IMR-90 (cell line): ENCODE measurements around the gene CYBRD1. TPM values are rescaled to one million over a fixed set of nuclear protein-coding genes. Genes with fewer than 3 reads are reported as not detected.
A peak's percentile ranks its signal among the peaks of the same experiment; 100 is the strongest.

Experiments
- ATAC-seq: fragments of 200-7000 bp; cut with Tn5 transposase; 2 replicates; pipeline ENCODE4 v1.9.1; 2020; ENCODE audit warnings: low read depth, mild to moderate bottlenecking, moderate library complexity
- BruUV-seq: library from RNA; stranded (reverse); fragments of 400-500 nt; replicated peaks from 2 replicates; lab custom pipeline; 2021; lab: Mats Ljungman, UMichigan
- CTCF ChIA-PET: fragments of 300-600 bp; formaldehyde crosslinking; extraction: SDS; loops from one replicate; lab custom pipeline; 2021; ENCODE audit warnings: antibody characterized with exemption; lab: Yijun Ruan, JAX
- POLR2A ChIA-PET: fragments of 300-600 bp; sonication (Branson Sonifier 250); formaldehyde crosslinking; loops from one replicate; lab custom pipeline; 2022; ENCODE audit warnings: antibody characterized with exemption; ENCODE audit not compliant: unreplicated experiment; lab: Charles Lee
- DNase-seq: peaks from one replicate; pipeline ENCODE4 v3.0.0; 2013
- H2AFZ ChIP-seq: replicated peaks from 2 replicates; pipeline ENCODE3; 2013; ENCODE audit warnings: low read length, mild to moderate bottlenecking; ENCODE audit not compliant: poor library complexity
- H2AK5ac ChIP-seq: 2 replicates; pipeline ENCODE4 v1.6.1; 2013; ENCODE audit warnings: low read depth, low read length, inconsistent platforms
- H2AK9ac ChIP-seq: replicated peaks from 2 replicates; pipeline ENCODE3; 2013; ENCODE audit warnings: mild to moderate bottlenecking, low read depth, low read length, moderate library complexity; ENCODE audit not compliant: poor library complexity
- H2BK120ac ChIP-seq: 2 replicates; pipeline ENCODE4 v1.6.1; 2013; ENCODE audit warnings: low read depth, low read length, inconsistent platforms
- H2BK15ac ChIP-seq: 3 replicates; pipeline ENCODE4 v1.6.1; 2013; ENCODE audit warnings: low read depth, low read length, inconsistent platforms
- H2BK20ac ChIP-seq: 2 replicates; pipeline ENCODE4 v1.6.1; 2013; ENCODE audit warnings: low read depth, mild to moderate bottlenecking, inconsistent platforms, low read length, moderate library complexity
- H2BK5ac ChIP-seq: 2 replicates; pipeline ENCODE4 v1.6.1; 2013; ENCODE audit warnings: mild to moderate bottlenecking, low read depth, low read length, inconsistent platforms; ENCODE audit not compliant: poor library complexity, severe bottlenecking
- H3K14ac ChIP-seq: replicated peaks from 2 replicates; pipeline ENCODE4 v1.6.1; 2013; ENCODE audit warnings: low read depth, low read length, inconsistent platforms
- H3K18ac ChIP-seq: 2 replicates; pipeline ENCODE4 v1.6.1; 2013; ENCODE audit warnings: low read depth, low read length, control low read depth
- H3K23ac ChIP-seq: 2 replicates; pipeline ENCODE4 v1.6.1; 2013; ENCODE audit warnings: low read depth, low read length, inconsistent platforms
- H3K27ac ChIP-seq: 2 replicates; pipeline ENCODE4 v1.5.1; 2013; ENCODE audit warnings: mild to moderate bottlenecking, control low read depth, low read length; ENCODE audit not compliant: insufficient read depth
- H3K27me3 ChIP-seq: 2 replicates; pipeline ENCODE4 v1.6.1; 2013; ENCODE audit warnings: low read length; ENCODE audit not compliant: control insufficient read depth, insufficient read depth
- H3K36me3 ChIP-seq: 2 replicates; pipeline ENCODE4 v1.6.1; 2013; ENCODE audit warnings: low read length, mixed read lengths; ENCODE audit not compliant: control insufficient read depth, insufficient read depth
- H3K4ac ChIP-seq: 2 replicates; pipeline ENCODE4 v1.6.1; 2013; ENCODE audit warnings: low read depth, low read length, inconsistent platforms
- H3K4me1 ChIP-seq: 2 replicates; pipeline ENCODE4 v1.6.1; 2013; ENCODE audit warnings: low read length, mixed read lengths; ENCODE audit not compliant: control insufficient read depth, insufficient read depth
- H3K4me2 ChIP-seq: 2 replicates; pipeline ENCODE4 v1.6.1; 2013; ENCODE audit warnings: low read depth, mild to moderate bottlenecking, control low read depth, low read length, moderate library complexity
- H3K4me3 ChIP-seq: 2 replicates; pipeline ENCODE4 v1.5.1; 2013; ENCODE audit warnings: low read depth, mild to moderate bottlenecking, control low read depth, low read length, moderate library complexity; ENCODE audit not compliant: insufficient read depth
- H3K56ac ChIP-seq: 2 replicates; pipeline ENCODE4 v1.6.1; 2013; ENCODE audit warnings: low read length, inconsistent platforms; ENCODE audit not compliant: insufficient read depth; ENCODE audit errors: extremely low read depth
- H3K79me1 ChIP-seq, 2 experiments: 2 replicates each; pipeline ENCODE4 v1.6.1; 2013; ENCODE audit warnings: low read length in 2 of 2, inconsistent platforms in 1 of 2, low read depth in 1 of 2
- H3K9ac ChIP-seq: 2 replicates; pipeline ENCODE4 v1.6.1; 2013; ENCODE audit warnings: low read depth, low read length, control low read depth
- H3K9me1 ChIP-seq: 2 replicates; pipeline ENCODE4 v1.6.1; 2013; ENCODE audit warnings: low read length, inconsistent platforms; ENCODE audit not compliant: insufficient read depth
- H3K9me3 ChIP-seq: 2 replicates; pipeline ENCODE4 v1.6.1; 2013; ENCODE audit warnings: low read length; ENCODE audit not compliant: control insufficient read depth, insufficient read depth
- H4K20me1 ChIP-seq: 2 replicates; pipeline ENCODE4 v1.6.1; 2013; ENCODE audit warnings: low read length, inconsistent platforms; ENCODE audit not compliant: insufficient read depth
- H4K5ac ChIP-seq: 2 replicates; pipeline ENCODE4 v1.6.1; 2013; ENCODE audit warnings: mild to moderate bottlenecking, low read depth, low read length, control low read depth
- H4K8ac ChIP-seq, 2 experiments: 2 replicates each; pipeline ENCODE4 v1.6.1; 2013; ENCODE audit warnings: low read depth in 2 of 2, low read length in 2 of 2, control low read depth in 1 of 2, inconsistent platforms in 1 of 2
- H4K91ac ChIP-seq: 2 replicates; pipeline ENCODE4 v1.6.1; 2013; ENCODE audit warnings: low read depth, low read length, inconsistent platforms; ENCODE audit not compliant: insufficient read depth
- BHLHE40 ChIP-seq: fragments of 150-350 bp; IDR thresholded peaks from 2 replicates; pipeline ENCODE4 v1.6.1; 2016; ENCODE audit warnings: mild to moderate bottlenecking, low read depth, low read length
- CHD1 ChIP-seq: IDR thresholded peaks from 2 replicates; pipeline ENCODE4 v1.6.1; 2012; ENCODE audit warnings: low read depth, low read length, improper control_type of control experiment
- CTCF ChIP-seq: conservative IDR thresholded peaks from 2 replicates; pipeline ENCODE4 v1.5.1; 2012; ENCODE audit warnings: mild to moderate bottlenecking, low read depth, low read length, improper control_type of control experiment
- ELK1 ChIP-seq: fragments of 150-350 bp; IDR thresholded peaks from 2 replicates; pipeline ENCODE4 v1.6.1; 2016; ENCODE audit warnings: low read depth, mild to moderate bottlenecking, low read length, moderate library complexity, borderline replicate concordance
- MAFK ChIP-seq: IDR thresholded peaks from 2 replicates; pipeline ENCODE4 v1.6.1; 2012; ENCODE audit warnings: low read depth, low read length, improper control_type of control experiment
- MXI1 ChIP-seq: IDR thresholded peaks from 2 replicates; pipeline ENCODE4 v1.6.1; 2012; ENCODE audit warnings: low read depth, mild to moderate bottlenecking, low read length, moderate library complexity, borderline replicate concordance
- USF2 ChIP-seq: fragments of 150-350 bp; IDR thresholded peaks from 2 replicates; pipeline ENCODE4 v1.6.1; 2017; ENCODE audit warnings: mild to moderate bottlenecking, antibody characterized with exemption, low read length, low read depth
- WGBS, 2 experiments: methylation state at CpG; one replicate each; pipeline versions ENCODE4 v1.1.5 to v1.1.7; 2013; ENCODE audit warnings: missing lambda C conversion rate in 2 of 2; ENCODE audit not compliant: insufficient read length in 1 of 2; ENCODE audit errors: extremely low coverage in 2 of 2; 5-methylcytosine and 5-hydroxymethylcytosine counted together
- dilution Hi-C: fragments of 300-500 bp; cut with HindIII; formaldehyde crosslinking; loops from one replicate; pipeline ENCODE4 v1.14.3; 2018; ENCODE audit warnings: low sequenced_read_pairs; ENCODE audit not compliant: unreplicated experiment
- in situ Hi-C: fragments of 300-500 bp; cut with MboI; formaldehyde crosslinking; loops from 3 replicates; pipeline ENCODE4 v1.14.3; 2019; ENCODE audit warnings: low sequenced_read_pairs, inconsistent platforms, mixed read lengths
- intact Hi-C: fragments of 100-400 bp; cut with micrococcal nuclease; formaldehyde crosslinking; loops from 2 replicates; pipeline ENCODE4 v1.10.0; 2022
- polyA plus RNA-seq, 3 experiments: library from polyadenylated mRNA; depleted of rRNA; stranded (reverse); fragments of >200 nt; gene quantifications; 2 replicates each; pipeline ENCODE4 v1.2.3, GENCODE V29; 2012; ENCODE audit warnings: low replicate concordance in 1 of 3
- total RNA-seq: library from RNA; depleted of rRNA; stranded (reverse); fragments of >200 nt; gene quantifications from 2 replicates; pipeline ENCODE4 v1.2.3, GENCODE V29; 2012

The CYBRD1 gene
- total and polyA plus RNA-seq, 2 of the 4 experiments (the other 2 are of a cell fraction), result 53.2 to 103 TPM

GRCh38 chr2:171505374-171505773 lies 16.9 kb upstream of the CYBRD1 start:
- Histone ChIP-seq H4K91ac (no peak overlapping the region), H3K9me3 (no peaks in the 10 kb centered on the region), H3K27me3 (peaks cover 2% of the 10 kb centered on the region), H2AFZ (no peak overlapping the region), H2BK15ac (no peak overlapping the region), H3K4ac (no peak overlapping the region), H3K18ac (no peak overlapping the region), H2BK20ac (no peak overlapping the region), H4K5ac (no peak overlapping the region), H2BK5ac (no peak overlapping the region), H4K8ac (no peak overlapping the region), H3K27ac (no peak overlapping the region), H3K9ac (no peak overlapping the region), H3K4me3 (no peak overlapping the region), H2BK120ac (no peak overlapping the region), H3K9me1 (peaks cover 4% of the 10 kb centered on the region; the same call in 1 of the 2 replicates), H3K23ac (no peak overlapping the region), H3K4me2 (no peak overlapping the region), H3K4me1 (no peaks in the 10 kb centered on the region; the same call in 1 of the 2 replicates), H3K56ac (no peak overlapping the region), H3K14ac (no peak overlapping the region), H2AK5ac (no peak overlapping the region), H2AK9ac (no peak overlapping the region), H4K20me1 (no peaks in the 10 kb centered on the region), H3K36me3 (no peaks in the 10 kb centered on the region), H3K79me1 (no peaks in the 10 kb centered on the region)
- no TSS peak for BruUV-seq
- CTCF ChIA-PET, result no interaction called here
- DNase-seq (peak; percentile 31), ATAC-seq (no peak)
- in situ Hi-C loops (no loop called here), intact Hi-C loops (no loop called here), dilution Hi-C loops (no loop called here)
- POLR2A ChIA-PET, result no interaction called here
- no CpG with 5 or more reads among the region's 2 CpGs for WGBS, 2 experiments
- TF ChIP-seq MXI1, result no peak
- no peak for TF ChIP-seq ELK1
- TF ChIP-seq MAFK, result no peak
- TF ChIP-seq USF2, result no peak
- no peak for TF ChIP-seq BHLHE40
- TF ChIP-seq CHD1, result no peak
- TF ChIP-seq CTCF, result no peak
